Tibial nerve (tissue), 4 donors: ENCODE data around the gene PRKCE.

Experiments
- EP300 ChIP-seq, 2 donors: sonication (generic); formaldehyde crosslinking; IDR thresholded peaks; one replicate each; pipeline ENCODE4 v1.6.1; 2017; ENCODE audit warnings: antibody characterized with exemption in 2 of 2, mild to moderate bottlenecking in 1 of 2
- POLR2A ChIP-seq, 2 donors: fragments of 450-650 bp; IDR thresholded peaks; one replicate each; pipeline ENCODE4 v1.6.1; 2017; ENCODE audit warnings: antibody characterized with exemption in 2 of 2, mild to moderate bottlenecking in 2 of 2, moderate library complexity in 2 of 2
- TF ChIP-seq, protein P1 (sequence below), 5 experiments: fragments of 200-600 bp in 3 of 5; fragments of 450-650 bp in 2 of 5; sonication (generic) in 3 of 5; IDR thresholded peaks; one replicate each; pipeline ENCODE4 v1.5.1; 2016 to 2019; ENCODE audit warnings: antibody characterized with exemption in 5 of 5, mild to moderate bottlenecking in 3 of 5, moderate library complexity in 2 of 5

DNA sequence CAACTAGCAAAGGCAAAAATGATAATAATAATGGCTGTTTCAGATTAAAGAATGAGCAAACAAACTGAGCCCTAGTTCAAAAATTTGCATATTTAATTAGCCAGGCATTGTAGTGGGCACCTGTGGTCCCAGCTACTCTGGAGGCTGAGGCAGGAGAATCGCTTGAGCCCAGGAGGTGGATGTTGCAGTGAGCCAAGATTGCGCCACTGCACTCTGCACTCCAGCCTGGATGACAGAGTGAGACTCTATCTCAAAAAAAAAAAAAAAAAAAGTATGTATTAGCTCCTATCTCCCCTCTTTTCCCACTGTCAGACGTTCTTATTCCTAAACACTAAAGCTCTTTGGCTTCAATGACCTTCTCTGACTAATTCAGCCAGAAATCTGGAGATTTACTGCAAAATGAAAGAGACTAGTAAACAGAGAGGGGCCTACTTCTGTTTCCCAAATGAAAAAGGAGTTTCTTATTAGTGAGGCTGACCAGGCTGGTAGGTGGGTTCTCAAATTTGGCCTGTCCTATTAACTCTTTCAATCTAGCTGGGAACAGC, 36.5 kb upstream of the PRKCE start:
- TF ChIP-seq POLR2A (IDR thresholded peaks at IDR 0.05) (no peak), EP300 (IDR thresholded peaks at IDR 0.05) (no peak)
- TF ChIP-seq, protein P1, sequence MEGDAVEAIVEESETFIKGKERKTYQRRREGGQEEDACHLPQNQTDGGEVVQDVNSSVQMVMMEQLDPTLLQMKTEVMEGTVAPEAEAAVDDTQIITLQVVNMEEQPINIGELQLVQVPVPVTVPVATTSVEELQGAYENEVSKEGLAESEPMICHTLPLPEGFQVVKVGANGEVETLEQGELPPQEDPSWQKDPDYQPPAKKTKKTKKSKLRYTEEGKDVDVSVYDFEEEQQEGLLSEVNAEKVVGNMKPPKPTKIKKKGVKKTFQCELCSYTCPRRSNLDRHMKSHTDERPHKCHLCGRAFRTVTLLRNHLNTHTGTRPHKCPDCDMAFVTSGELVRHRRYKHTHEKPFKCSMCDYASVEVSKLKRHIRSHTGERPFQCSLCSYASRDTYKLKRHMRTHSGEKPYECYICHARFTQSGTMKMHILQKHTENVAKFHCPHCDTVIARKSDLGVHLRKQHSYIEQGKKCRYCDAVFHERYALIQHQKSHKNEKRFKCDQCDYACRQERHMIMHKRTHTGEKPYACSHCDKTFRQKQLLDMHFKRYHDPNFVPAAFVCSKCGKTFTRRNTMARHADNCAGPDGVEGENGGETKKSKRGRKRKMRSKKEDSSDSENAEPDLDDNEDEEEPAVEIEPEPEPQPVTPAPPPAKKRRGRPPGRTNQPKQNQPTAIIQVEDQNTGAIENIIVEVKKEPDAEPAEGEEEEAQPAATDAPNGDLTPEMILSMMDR (IDR thresholded peaks at IDR 0.05): no peak
